ENCODE results near the gene TEAD4.
"Not testable (repeated sequence)": the region's sequence is repeated elsewhere in the genome, so short reads cannot be mapped to it uniquely, and the experiment has no call there.

Gene TEAD4

GRCh38 chr12:3054374-3054773 lies 95.2 kb downstream of the TEAD4 start:
- no peak for DNase-seq

GRCh38 chr12:3055026-3055703 lies 96.0 kb downstream of the TEAD4 start:
- DNase-seq: no peak

- no peak for DNase-seq
These were observed 96.7 kb downstream of the TEAD4 start for GRCh38 chr12:3055704-3056467.

GRCh38 chr12:3061059-3061458 lies 101.9 kb downstream of the TEAD4 start:
- DNase-seq: no peak

GRCh38 chr12:3061501-3062215 lies 102.5 kb downstream of the TEAD4 start:
- no peak for DNase-seq

- no peak for DNase-seq
These were observed 106.1 kb downstream of the TEAD4 start for GRCh38 chr12:3065300-3065699.

GRCh38 chr12:3065846-3066245 lies 106.6 kb downstream of the TEAD4 start:
- not testable (repeated sequence) for DNase-seq

GRCh38 chr12:3069714-3070113 lies 110.5 kb downstream of the TEAD4 start:
- no peak for DNase-seq

- DNase-seq: no peak
These were observed 111.9 kb downstream of the TEAD4 start for GRCh38 chr12:3071107-3071506.

- no peak for DNase-seq
These were observed 112.5 kb downstream of the TEAD4 start for GRCh38 chr12:3071710-3072109.

- DNase-seq: peak; percentile 71
These were observed 114.4 kb downstream of the TEAD4 start for GRCh38 chr12:3073438-3074250.

- DNase-seq: no peak
These were observed 116.1 kb downstream of the TEAD4 start for GRCh38 chr12:3075315-3075714.

- peak; percentile 42 for DNase-seq
These were observed 117.8 kb downstream of the TEAD4 start, which contains the start of gene TSPAN9 for GRCh38 chr12:3076730-3077571. TSPAN9 (plus strand) TSS chr12:3077379; CDS start chr12:3201194, 123,815 bp downstream.

GRCh38 chr12:3077572-3078081 lies 118.4 kb downstream of the TEAD4 start:
- no peak for DNase-seq

GRCh38 chr12:3078086-3078820 lies 119.1 kb downstream of the TEAD4 start:
- no peak for DNase-seq

- DNase-seq: no peak
These were observed 121.9 kb downstream of the TEAD4 start for GRCh38 chr12:3081091-3081490.

GRCh38 chr12:3081886-3082285 lies 122.7 kb downstream of the TEAD4 start:
- DNase-seq: no peak

- no peak for DNase-seq
These were observed 124.2 kb downstream of the TEAD4 start for GRCh38 chr12:3083241-3083920.

- DNase-seq: no peak
These were observed 124.7 kb downstream of the TEAD4 start for GRCh38 chr12:3083921-3084347.

- DNase-seq: no peak
These were observed 125.5 kb downstream of the TEAD4 start for GRCh38 chr12:3084742-3085141.

All from activated CD4-positive, alpha-beta T cell treated with anti-CD3 and anti-CD28 coated beads for 1 hour (primary cell).